SW480 (cell line): Measurements from ENCODE around the gene SETD4.

Experiments
- DNase-seq: peaks from one replicate; pipeline ENCODE4 v3.0.0-alpha.2; 2016; ENCODE audit warnings: low spot score

SETD4 gene

DNA sequence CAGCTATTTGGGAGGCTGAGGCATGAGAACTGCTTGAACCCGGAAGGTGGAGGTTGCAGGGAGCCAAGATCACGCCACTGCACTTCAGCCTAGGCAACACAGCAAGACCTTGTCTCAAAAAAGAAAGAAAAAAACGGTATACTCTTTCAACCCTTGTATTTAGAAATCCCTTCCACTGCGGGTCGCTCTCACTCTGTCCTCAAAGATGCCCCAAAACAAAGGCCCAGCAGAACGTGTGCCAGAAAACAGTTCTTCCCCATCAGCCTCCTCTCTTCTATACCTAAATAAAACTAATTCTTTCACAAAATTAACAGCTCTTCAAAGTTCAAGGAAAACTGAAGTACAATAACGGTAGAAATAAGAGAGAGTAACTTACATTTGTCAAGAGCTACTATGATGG is 13.2 kb downstream of the SETD4 start:
- DNase-seq: no peak

GRCh38 chr21:36045993-36046392 is 14.3 kb downstream of the SETD4 start:
- no peak for DNase-seq

GRCh38 chr21:36044056-36044455 is 16.3 kb downstream of the SETD4 start:
- DNase-seq: no peak

GRCh38 chr21:36041910-36042309 is 18.4 kb downstream of the SETD4 start:
- DNase-seq: no peak

GRCh38 chr21:36040389-36040788 is 19.9 kb downstream of the SETD4 start:
- no peak for DNase-seq

- no peak for DNase-seq
Observed at GRCh38 chr21:36039861-36040260, 20.5 kb downstream of the SETD4 start.

DNA sequence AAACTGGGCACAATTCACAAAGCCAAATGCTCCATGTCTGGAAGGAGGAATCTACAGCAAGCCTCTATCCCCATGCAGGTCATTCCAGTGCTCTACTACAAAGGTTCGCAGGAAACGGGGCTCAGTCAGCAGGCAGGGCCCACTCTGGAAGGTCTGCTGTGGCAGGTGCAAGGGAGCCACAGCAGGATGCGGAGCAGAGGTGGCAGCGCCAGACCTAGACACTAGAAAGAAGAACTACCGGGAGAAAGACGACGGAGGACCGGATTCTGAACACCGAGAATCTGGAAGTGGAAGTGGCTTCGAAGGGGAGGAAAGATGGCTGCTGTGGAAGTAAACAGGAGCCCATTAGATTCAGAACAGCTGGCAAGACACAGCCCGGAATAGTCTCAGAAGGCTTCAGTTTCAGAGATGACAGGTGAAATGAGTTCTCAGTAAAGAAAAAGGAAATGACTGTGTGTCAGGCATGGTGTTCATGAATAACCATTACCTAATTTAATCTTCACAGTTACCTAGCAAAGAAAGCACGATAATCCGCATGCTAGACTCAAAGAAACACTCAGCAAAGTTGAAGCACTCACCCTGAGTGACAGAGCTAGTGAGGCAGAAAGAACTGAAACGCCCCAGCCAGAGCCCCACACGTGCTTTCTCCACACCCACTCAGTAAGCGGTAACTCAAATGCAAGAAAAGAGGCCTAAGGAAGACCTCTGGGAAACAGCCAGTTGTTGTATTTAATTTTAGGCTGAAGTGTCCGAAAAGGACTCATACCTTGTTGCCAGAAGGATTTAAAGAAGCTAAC is 21.4 kb downstream of the SETD4 start:
- DNase-seq: no peak

- no peak for DNase-seq
Observed at GRCh38 chr21:36035381-36035791, 24.9 kb downstream of the SETD4 start.

GRCh38 chr21:36034211-36034913 is 26.0 kb downstream of the SETD4 start:
- DNase-seq: no peak

GRCh38 chr21:36032647-36033406 is 27.5 kb downstream of the SETD4 start:
- DNase-seq: no peak

- DNase-seq: no peak
Observed at GRCh38 chr21:36030581-36031189, 29.6 kb downstream of the SETD4 start.

- DNase-seq: no peak
Observed at GRCh38 chr21:36029309-36029708, 31.0 kb downstream of the SETD4 start.

DNA sequence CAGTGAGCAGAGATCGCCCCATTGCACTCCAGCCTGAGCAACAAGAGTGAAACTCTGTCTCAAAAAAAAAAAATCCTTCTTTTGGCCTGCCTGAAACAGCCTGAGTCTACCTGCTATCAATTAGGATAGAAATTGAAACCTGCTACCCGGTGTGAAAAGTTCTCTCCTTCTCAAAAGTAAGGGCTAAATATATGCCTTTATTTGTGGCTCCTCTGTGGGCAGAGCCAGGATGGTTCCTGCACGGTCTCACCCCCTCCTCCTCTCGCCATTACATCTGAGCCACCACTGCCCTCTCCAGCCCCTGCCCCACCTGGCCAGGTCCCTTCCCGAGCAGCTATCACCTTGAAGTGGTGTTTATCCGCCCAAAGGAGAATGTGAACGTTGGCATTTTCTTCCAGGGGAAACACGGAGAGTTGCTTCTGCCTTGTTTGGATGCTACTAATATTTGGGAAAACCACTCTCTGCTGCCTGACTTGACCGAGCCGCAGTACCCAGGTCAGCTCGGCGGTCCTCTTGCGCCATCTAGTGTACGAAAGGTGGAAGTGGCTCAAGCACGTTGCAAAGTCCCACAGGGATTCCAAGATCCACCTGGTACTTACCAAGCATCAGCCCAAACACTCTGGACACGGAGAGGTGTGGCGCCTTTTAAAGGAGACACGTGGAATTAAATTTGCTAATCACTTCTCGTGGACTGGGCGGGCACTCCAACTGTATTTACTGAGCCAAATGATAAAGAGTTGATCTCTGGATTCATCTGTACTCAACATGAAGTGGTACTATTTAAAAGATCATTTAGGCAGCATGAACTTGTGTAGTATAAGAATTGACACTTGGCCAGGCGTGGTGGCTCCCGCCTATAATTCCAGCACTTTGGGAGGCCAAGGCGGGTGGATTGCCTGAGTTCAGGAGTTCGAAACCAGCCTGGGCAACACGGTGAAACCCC is 31.9 kb downstream of the SETD4 start:
- DNase-seq: peak; percentile 80

DNA sequence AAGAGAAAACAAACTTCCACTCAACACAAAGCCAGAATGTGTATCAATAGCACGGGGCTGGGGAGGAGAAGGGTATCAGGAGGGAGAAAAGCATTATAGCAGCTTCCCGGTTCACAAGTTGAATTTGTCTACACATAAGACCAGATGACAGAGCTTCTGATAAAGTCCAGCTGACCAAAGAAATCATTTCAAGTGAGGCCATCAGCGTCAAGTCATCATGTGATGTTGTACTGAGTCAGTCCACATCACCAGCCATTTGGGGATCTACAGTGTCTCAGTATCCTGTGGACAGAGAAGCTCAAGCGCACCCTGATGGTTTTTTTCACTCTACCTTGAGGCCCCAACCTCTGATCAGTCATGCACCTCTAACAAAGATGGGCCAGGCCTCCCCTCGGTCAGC is 33.0 kb downstream of the SETD4 start:
- DNase-seq: no peak

GRCh38 chr21:36024782-36025181 is 35.5 kb downstream of the SETD4 start:
- no peak for DNase-seq

- no peak for DNase-seq
Observed at GRCh38 chr21:36023092-36023480, 37.2 kb downstream of the SETD4 start.

DNA sequence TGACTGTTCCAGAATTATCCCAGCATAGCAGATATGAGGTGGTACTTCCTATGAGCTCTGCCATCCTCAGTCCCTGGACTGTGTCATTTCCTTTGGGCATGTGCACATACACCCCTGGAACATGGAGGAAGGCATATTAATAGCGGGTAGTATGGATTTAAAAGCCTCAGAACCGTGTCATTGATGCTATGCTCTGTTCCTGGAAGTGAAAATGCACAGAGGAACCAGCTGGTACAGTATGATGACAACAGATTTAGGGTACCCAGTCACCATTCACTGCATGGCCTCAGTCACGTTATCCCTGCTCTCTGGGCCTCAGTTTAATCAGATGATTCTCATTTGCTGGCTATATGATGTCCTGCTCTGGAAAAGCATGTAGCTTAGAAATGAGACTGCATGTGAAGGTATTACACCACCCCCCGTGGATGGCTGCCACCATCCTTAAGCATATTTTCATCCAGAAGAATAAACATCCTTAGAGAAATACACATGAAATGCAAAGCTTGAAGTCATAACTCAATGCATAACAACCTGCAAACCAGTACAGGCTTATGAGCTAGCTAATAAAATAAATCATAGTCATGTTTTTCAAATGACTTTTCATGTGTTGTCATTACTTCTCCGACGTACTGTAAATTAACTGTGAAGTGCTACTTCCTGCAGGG is 37.8 kb downstream of the SETD4 start:
- DNase-seq: no peak

GRCh38 chr21:36021251-36021837 is 39.0 kb downstream of the SETD4 start:
- no peak for DNase-seq

GRCh38 chr21:36015045-36015444 is 45.3 kb downstream of the SETD4 start:
- DNase-seq: no peak

DNA sequence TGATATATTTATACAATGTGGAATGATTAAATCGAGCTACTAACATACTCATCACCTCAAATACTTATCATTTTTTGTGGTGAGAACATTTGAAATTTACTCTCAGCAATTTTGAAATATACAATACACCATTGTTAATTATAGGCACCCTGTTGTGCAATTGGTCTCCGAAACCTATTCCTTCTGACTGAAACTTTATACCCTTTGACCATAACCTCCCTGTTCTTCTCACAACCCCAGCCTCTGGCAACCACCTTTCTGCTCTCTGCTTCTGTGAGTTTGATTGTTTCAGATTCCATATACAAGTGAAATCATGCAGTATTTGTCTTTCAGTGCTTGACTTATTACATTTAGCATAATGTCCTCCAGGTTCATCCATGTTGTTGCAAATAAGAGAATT is 49.5 kb downstream of the SETD4 start:
- no peak for DNase-seq
